NCI-H748 (cell line): ENCODE measurements around the gene FILIP1L.

Experiments used
- DNase-seq: peaks from one replicate; lab custom pipeline; 2025; ENCODE audit not compliant: unreplicated experiment; lab: John Stamatoyannopoulos, UW

The FILIP1L gene

GRCh38 chr3:99929745-99930139 is 184.6 kb downstream of the FILIP1L start:
- no peak for DNase-seq

DNA sequence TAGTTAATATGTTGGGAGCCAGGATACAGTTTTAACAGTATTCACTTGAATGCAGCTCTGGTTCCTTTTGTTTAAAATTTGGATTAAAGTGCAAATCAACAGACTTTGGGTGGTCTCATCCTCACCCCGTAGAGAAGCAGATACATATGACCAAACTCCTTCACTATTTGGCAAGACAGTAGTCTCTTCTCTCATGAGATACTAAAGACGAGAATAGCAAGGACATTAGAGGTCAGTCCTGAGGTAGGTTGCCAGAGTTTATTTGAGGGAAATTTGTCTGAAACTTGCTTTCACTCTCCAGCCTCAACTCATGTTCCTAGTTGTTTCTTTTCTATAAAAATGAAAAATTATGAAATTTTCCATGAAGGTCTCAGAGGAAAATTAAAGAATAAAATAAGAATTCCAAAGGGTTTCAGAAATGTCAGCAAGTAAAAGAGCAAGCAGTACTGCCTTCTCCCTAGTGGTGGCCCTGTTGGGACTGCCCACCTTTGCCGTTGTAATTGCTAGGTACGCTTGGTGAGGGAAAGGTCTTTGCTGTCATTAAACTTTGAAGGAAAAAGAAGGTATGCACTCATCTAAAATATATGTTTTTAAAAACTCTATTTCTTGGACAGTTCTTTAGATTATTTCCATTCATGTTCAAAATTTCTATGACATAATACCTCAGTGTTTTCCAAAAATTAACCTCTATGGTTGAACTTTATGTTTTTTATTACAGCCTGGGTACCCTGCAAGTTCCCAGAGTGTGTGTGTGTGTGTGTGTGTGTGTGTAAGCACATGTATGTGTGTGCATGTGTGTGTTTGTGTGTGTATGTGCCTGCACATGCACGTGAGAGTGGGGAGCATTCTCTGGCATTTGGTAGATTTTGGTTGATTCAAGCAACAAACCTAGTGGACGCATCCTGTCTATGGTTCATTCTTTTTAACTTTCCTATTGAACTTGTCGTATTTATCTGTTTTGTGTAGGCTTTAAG is 185.2 kb downstream of the FILIP1L start:
- no peak for DNase-seq

GRCh38 chr3:99927671-99928457 is 186.4 kb downstream of the FILIP1L start:
- no peak for DNase-seq

DNA sequence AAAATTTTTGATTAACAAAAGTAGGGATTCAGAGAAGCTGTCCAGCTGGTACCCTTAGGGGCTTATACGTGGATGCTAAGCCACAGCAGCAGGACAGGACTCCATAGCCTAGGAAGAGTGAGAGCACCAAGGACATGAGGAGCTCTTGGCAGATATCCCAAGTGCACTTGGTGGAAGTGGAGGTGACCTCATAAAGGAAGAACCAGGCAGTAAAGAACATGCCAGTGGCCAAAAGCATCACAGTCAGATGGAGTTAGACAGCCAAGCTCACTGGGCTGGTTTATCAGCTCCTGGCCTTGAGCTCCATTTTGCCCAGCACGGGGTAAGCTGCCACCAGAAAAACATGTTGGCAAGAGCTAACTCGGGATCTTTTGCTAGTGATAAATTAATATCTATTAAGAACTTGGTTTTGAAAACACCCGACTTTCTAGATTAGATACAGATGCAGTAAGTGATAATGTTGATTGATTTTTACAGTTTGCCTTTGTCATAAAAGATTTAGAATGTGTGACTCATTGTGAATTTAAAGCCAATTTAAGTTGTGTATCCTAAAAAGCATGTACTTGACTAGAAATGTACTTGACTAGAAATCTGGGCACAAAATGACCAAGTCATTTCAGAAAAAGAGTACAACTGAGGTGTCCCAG is 188.6 kb downstream of the FILIP1L start:
- no peak for DNase-seq

DNA sequence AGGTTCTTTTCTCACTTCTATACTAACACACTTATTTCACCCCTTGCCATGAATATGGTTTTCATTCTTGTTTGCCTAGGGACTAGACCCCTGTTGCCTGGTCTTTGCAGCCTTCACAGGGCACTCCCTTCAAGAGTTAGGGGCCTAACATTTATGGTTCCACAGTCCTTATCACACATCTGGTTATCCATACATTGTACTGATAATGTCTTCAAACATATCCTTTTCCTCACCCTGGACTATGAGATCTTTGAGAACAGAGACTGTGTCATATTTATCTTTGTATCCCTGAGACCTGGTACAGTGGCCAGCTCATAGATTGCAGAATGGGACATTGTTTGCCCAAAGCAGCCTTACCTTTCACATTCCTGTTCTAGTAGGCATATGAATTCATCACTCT is 190.4 kb downstream of the FILIP1L start:
- no peak for DNase-seq

GRCh38 chr3:99921986-99922385 is 192.3 kb downstream of the FILIP1L start:
- DNase-seq: no peak

DNA sequence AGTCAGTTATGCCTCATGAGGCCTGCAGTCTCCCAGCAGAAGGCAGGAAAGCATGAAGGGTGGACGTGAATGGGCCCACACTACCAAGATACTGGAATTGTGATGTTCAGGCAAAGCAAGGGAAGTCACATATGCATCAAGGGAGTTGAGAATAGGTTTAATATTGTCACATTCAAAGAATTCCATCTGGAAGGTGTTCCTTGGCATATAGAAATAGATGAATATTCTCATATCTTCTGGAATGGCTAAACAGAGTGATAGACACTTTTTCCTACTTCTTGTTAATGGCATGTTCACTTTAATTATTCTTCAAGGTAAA is 193.0 kb downstream of the FILIP1L start:
- no peak for DNase-seq

GRCh38 chr3:99920481-99921376 is 193.6 kb downstream of the FILIP1L start:
- peak; percentile 30 for DNase-seq

DNA sequence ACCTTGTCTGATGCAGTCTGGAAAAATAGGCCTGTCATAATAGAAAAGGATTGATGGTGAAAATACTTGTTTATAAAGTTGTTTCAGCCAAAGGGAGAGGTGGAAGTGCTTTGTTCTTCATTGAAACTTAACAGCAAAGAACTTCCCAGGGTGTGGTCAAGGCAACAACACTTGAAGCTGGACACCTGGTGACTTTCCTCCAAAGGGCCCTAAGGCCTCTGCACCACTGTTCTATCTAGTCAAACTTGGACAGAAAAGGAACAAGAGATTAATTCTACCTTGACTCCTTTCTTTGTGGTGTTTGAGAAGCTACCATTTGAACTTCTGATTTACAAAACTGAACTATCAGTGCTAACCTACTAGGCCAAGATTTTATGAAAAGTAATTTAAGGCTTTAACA is 194.6 kb downstream of the FILIP1L start:
- no peak for DNase-seq

DNA sequence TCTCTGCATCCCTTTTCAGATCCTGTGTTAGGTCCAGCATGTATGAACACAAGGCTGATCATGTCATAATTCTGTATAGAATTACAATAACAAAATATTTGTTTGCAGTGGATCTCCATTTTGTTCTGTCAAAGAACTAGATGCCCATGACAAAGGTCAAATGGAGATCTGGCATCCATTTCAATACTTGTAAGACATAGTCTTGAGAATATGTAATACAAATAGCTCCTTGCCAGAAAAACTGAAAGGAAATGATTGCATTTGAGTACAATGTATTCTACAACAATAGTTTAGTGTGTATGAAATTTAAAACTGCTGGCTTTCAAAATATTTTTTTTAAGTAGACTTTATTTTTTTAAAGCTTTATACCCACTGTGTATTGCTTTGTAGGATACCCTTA is 195.6 kb downstream of the FILIP1L start:
- DNase-seq: no peak

DNA sequence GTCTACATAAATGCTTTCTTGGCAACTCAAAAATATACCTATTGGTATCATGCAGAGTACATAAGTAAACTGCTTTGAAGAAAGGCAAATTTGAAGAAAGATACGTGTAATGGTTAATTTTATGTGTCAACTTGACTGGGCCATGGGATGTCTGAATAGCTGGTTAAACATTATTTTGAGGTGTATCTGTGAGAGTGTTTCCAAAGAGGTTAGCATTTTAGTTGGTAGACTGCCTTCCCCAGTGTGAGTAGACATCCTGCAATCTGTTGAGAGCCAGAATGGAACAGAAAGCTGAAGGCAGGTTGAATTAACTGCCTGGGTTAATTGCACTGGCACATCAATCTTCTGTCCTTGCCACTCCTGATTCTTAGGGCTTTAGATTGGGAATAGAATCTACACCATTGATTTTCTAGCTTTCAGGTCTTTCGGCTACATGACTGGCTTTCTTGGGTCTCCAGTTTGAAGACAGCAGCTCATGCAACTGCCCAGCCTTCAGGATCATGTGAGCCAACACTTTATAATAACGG is 198.3 kb downstream of the FILIP1L start:
- DNase-seq: no peak

DNA sequence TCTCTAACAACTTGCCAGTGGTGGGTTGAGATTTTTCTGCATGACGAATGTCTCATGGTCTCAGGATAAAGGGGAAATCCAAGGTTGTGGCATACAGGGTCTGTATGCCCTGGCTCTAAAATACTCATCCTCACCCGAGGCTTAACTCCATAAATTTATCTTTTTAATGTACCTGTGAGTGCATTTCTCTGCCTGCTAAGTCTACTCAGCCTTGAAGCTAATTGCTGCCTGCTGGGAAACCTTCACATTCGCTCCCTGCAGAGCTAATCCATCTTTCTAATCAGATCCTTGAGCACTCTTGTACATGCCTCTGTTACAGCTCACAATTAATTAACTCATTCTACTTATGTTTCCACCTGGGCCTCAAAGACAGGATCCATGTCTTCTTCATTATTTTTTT is 202.9 kb downstream of the FILIP1L start:
- peak; percentile 0 for DNase-seq

DNA sequence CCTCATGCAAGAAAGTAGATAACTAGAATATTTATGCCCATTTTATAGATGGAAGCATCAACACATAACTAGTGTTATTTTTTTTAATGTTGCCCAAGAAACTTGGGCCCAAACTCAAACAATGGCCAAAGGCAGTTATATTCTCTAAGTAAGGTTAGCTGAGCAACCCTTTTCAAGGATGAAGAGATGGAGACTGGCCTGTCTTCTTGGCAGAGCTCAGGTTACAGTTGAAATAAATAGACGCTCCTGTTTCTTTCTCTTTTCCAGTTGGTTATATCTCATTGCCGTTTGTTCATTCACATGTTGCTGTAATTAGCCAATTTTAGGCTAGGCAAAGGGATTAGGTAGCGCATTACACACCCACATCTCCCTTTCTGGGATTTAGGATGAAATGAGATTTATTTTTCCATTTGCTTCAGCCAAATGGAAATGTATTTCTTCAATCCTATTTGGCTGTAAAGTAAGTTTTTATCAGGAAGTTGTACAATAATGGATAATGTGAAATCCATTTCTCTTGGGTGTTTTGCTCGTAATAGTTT is 203.5 kb downstream of the FILIP1L start:
- no peak for DNase-seq

DNA sequence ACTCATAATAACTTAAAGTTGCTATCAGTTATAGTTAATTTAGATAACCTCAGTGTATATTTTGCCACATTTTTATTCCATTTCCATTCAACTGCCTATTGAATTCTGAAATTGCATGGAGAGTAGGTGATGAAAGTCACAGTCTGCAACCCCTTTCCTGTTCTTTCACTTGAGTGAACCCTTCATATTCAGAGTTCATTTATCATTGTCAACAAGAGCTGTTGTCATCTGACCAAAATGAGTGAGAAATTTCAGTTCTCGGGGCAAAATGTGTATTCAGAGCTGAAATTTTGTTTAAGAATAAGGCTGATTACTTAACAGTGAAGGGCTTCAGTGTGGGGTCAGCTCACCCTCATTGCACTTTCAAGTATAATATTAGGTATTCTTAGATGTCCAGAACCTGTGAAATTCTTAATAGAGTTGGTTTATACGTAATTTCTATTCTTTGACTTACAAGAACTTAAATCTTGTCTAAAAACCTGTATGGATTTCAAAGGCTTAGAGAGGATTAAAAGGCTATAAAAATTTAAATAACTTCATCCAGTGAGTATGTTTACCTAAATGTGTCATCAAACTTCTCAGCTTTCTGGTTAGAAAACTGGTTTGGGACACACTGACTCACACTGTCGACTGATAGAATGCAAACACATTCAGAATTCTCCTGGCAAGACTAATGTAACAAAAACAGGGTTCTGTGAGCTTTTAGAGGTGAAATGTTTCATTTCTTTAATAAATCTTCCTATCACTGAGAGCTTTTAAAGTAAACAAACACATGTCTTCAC is 204.4 kb downstream of the FILIP1L start:
- DNase-seq: no peak

- DNase-seq: no peak
Measured at GRCh38 chr3:99907959-99908544, 206.2 kb downstream of the FILIP1L start.

- DNase-seq: no peak
Measured at GRCh38 chr3:99903869-99904268, 210.4 kb downstream of the FILIP1L start.

DNA sequence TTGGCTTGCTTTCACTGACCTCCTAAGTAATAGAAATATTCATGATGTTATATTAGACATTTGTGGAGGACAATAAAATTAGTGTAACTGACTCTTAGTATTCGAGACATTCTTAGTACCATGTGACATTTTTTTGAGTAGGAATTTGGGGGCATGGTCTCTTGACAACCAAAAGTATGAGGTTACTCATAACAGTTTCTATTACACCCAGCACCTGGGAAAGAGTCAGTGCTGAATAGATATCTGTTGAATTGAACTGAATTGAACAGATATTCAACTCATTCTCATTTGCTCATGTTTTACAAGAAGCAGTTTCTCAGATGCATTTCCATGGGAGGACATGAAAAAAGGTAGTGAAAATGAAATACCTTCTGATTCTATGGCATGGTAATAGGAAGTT is 212.2 kb downstream of the FILIP1L start:
- no peak for DNase-seq

DNA sequence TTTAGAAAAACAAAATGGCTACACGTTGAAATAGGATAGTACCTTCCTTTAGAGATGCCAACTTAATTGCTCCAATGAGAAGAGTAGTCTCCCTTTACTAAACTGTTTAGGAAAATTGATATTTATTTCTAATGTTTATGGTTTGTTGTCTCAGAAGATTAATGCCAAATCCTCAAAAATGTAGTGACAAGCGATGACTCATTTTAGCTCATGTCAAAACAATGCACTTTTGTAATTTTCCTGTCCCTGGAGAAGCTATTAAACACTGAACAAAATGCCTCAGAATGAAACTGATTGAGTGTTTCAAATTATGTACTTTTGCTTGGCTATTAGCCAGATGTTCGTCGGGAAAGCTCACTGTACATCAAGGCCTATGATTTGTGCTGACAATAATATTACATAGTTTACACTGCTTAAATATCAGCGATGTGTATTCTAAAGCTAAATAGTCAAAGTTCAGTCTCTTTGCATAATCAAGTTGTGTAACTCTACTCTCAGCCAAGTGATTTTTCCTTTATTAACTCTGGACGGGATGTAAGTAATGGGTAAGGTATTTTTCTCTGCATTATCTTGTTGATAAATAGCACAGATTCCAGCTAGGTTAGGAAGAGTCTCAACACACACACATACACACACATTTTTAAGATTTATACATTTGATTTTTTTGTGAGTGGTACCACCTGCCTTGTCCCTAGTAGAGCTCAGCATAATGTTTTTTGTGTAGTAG is 212.9 kb downstream of the FILIP1L start:
- peak; percentile 76 for DNase-seq
